GM18526 (cell line): ENCODE data around the gene CIITA.

ENCODE experiments used
- POLR2A ChIP-seq: IDR thresholded peaks from 3 replicates; pipeline ENCODE4 v1.6.1; 2011; ENCODE audit not compliant: insufficient read length; ENCODE audit errors: extremely low read depth

CIITA gene

GRCh38 chr16:10966129-10966528 lies 89.1 kb downstream of the CIITA start:
- TF ChIP-seq POLR2A = no peak

GRCh38 chr16:10967986-10968385 lies 91.0 kb downstream of the CIITA start:
- no peak for TF ChIP-seq POLR2A

- TF ChIP-seq POLR2A = no peak
Measured at GRCh38 chr16:10968498-10968897, 91.5 kb downstream of the CIITA start.

- TF ChIP-seq POLR2A = no peak
Measured at GRCh38 chr16:10969615-10970014, 92.6 kb downstream of the CIITA start.

- TF ChIP-seq POLR2A = no peak
Measured at GRCh38 chr16:10970065-10970464, 93.1 kb downstream of the CIITA start.

GRCh38 chr16:10971560-10971961 lies 94.6 kb downstream of the CIITA start:
- TF ChIP-seq POLR2A = no peak

- no peak for TF ChIP-seq POLR2A
Measured at GRCh38 chr16:10972108-10972818, 95.3 kb downstream of the CIITA start.

- no peak for TF ChIP-seq POLR2A
Measured at GRCh38 chr16:10972819-10973464, 95.9 kb downstream of the CIITA start.

- TF ChIP-seq POLR2A = no peak
Measured at GRCh38 chr16:10976634-10977033, 99.6 kb downstream of the CIITA start.

- no peak for TF ChIP-seq POLR2A
Measured at GRCh38 chr16:10978124-10978523, 101.1 kb downstream of the CIITA start.

GRCh38 chr16:10978871-10979446 lies 102.0 kb downstream of the CIITA start:
- no peak for TF ChIP-seq POLR2A

GRCh38 chr16:10979717-10980601 lies 103.0 kb downstream of the CIITA start:
- TF ChIP-seq POLR2A = no peak

- no peak for TF ChIP-seq POLR2A
Measured at GRCh38 chr16:10980813-10981212, 103.8 kb downstream of the CIITA start.

- TF ChIP-seq POLR2A = no peak
Measured at GRCh38 chr16:10981697-10982216, 104.8 kb downstream of the CIITA start.

GRCh38 chr16:10982465-10983150 lies 105.6 kb downstream of the CIITA start:
- no peak for TF ChIP-seq POLR2A
